Upper lobe of right lung (tissue), 1 donor: Measurements from ENCODE around the gene CDK5R1. TPM values are rescaled to one million over a fixed set of nuclear protein-coding genes. Genes with fewer than 3 reads are reported as not detected.

Source experiments
- ATAC-seq: fragments of 200-7000 bp; cut with Tn5 transposase; one replicate; pipeline ENCODE4 v1.9.1; 2020; ENCODE audit warnings: mild to moderate bottlenecking, moderate library complexity
- DNase-seq: peaks from one replicate; pipeline ENCODE4 v3.0.0-alpha.2; 2020
- H3K27ac ChIP-seq: fragments of 200-600 bp; one replicate; pipeline ENCODE4 v1.8.0; 2022
- H3K27me3 ChIP-seq: fragments of 200-600 bp; one replicate; pipeline ENCODE4 v1.8.0; 2022; ENCODE audit warnings: mild to moderate bottlenecking
- H3K36me3 ChIP-seq: fragments of 200-600 bp; one replicate; pipeline ENCODE4 v1.8.0; 2022
- H3K4me1 ChIP-seq: fragments of 200-600 bp; one replicate; pipeline ENCODE4 v1.8.0; 2022
- H3K4me3 ChIP-seq: fragments of 200-600 bp; one replicate; pipeline ENCODE4 v1.8.0; 2022; ENCODE audit warnings: mild to moderate bottlenecking
- H3K9me3 ChIP-seq: fragments of 200-600 bp; one replicate; pipeline ENCODE4 v1.8.0; 2022
- intact Hi-C: fragments of 100-400 bp; cut with DNase I; formaldehyde crosslinking; loops from one replicate; pipeline ENCODE4 v1.11.0; 2022
- total RNA-seq: library from RNA; stranded (reverse); fragmentation: NEBNext Ultra II Directional; extraction: Animal tissue kit (Norgen Biotek cat#: 25700); gene quantifications from one replicate; pipeline ENCODE4 v1.2.1, GENCODE V29; 2021
- TF ChIP-seq, protein P1 (sequence below): fragments of 200-600 bp; IDR thresholded peaks from one replicate; pipeline ENCODE4 v1.8.0; 2022; ENCODE audit warnings: antibody characterized with exemption
- donor health status: DM: no; HTN: yes; CAD: no; lungs with severe emphysema.

The CDK5R1 gene
- total RNA-seq, 1 donor from 2014 or later: 1.6 TPM

DNA sequence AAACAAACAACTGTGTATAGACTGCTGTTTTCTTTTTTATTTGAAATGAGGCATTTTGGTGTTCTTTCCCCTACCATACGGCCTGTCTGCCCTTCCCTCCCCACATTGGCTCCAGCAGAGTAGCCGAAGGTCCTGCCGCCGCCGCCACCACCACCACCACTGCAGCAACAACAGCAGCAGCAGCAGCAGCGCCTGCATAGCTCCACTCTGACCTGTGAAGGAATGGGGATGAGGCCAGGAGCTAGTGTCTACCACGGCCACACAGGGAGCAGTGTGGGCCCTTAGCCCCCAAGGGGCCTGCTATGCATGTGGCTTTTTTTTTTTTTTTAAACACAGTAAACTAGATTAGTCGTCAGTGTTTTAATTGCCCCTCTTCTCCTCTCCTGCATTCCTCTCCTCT, 5.6 kb upstream of the CDK5R1 start:
- Histone ChIP-seq H3K4me1 (peaks cover 10% of the 10 kb centered on the region), H3K4me3 (no peak overlapping the region), H3K36me3 (peaks cover 68% of the 10 kb centered on the region), H3K9me3 (no peaks in the 10 kb centered on the region), H3K27ac (no peak overlapping the region), H3K27me3 (no peaks in the 10 kb centered on the region)
- intact Hi-C loops: no loop called here
- peak; percentile 25 for DNase-seq
- TF ChIP-seq, protein P1, sequence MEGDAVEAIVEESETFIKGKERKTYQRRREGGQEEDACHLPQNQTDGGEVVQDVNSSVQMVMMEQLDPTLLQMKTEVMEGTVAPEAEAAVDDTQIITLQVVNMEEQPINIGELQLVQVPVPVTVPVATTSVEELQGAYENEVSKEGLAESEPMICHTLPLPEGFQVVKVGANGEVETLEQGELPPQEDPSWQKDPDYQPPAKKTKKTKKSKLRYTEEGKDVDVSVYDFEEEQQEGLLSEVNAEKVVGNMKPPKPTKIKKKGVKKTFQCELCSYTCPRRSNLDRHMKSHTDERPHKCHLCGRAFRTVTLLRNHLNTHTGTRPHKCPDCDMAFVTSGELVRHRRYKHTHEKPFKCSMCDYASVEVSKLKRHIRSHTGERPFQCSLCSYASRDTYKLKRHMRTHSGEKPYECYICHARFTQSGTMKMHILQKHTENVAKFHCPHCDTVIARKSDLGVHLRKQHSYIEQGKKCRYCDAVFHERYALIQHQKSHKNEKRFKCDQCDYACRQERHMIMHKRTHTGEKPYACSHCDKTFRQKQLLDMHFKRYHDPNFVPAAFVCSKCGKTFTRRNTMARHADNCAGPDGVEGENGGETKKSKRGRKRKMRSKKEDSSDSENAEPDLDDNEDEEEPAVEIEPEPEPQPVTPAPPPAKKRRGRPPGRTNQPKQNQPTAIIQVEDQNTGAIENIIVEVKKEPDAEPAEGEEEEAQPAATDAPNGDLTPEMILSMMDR: no peak
- ATAC-seq: no peak

DNA sequence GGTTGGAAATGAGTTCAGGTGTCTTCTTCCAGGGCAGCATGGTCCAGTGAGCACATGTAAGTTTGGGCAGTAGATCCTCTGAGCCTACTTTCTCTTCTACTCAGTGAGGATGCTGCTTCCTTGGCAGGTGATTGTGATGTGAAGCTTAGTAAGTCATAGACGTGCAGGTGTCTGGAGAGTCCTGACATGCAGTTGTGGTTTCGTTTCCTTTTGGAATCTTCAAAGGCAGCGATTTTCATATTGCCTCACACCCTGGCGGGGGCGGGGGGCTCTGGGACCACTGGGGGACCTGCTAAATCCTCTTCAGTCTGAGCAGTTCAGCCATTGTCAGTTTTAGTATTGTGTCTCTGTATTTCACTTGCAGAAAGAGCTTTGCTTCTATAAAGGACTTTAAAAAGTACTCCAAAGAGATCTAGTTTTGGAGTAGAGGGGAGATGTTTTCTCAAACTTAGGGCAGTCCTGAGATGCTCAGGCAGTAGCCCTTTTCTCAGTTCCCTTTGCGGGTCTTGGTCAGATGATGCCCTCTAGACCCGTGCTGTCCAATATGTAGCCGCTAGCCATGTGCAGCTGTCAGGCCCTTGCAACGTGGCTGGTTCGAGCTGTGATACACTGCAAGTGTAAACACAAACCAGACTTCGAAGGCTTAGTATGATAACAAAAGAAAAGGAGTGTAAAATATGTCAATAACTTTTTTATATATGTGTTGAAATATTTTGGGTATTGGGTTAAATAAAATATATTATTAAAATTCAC, 4.0 kb upstream of the CDK5R1 start:
- TF ChIP-seq, protein P1: no peak
- H3K4me3 ChIP-seq: no peak overlapping the region
- peaks cover 15% of the 10 kb centered on the region for H3K4me1 ChIP-seq
- ATAC-seq (no peak), DNase-seq (peak; percentile 21)
- intact Hi-C loops: no loop called here
- H3K27me3 ChIP-seq: no peaks in the 10 kb centered on the region
- H3K27ac ChIP-seq: peak overlapping the region; percentile 24
- peaks cover 53% of the 10 kb centered on the region for H3K36me3 ChIP-seq
- no peaks in the 10 kb centered on the region for H3K9me3 ChIP-seq

DNA sequence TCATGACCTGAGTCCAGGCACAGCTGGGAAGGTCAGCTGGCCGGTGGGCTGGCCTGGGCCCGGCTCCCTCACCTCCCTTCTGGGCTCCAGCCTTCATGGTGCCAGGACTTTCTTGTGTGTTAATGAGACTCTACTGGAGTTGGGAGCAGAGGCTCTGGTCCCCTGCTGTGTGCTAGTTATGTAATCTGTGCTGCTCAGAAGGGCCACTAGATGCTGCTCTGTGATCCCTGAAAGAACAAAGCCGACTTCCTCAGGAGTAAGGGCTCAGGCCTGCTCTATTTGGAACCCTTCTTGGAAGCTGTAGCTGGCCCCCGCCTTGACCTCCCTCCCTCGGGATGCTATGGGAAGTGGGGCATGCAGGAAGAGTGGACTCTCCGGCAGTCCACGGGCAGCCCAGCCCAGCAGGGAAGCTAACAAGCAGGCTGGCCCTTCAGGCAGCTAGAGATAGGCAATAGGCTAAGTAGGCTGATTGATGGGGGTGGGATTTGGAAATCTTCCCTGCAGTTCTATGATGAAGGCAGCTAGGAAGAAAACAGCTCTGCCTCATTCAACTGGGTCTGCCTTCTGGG, 3.3 kb upstream of the CDK5R1 start:
- H3K4me1 ChIP-seq: peaks cover 17% of the 10 kb centered on the region
- H3K36me3 ChIP-seq: peaks cover 45% of the 10 kb centered on the region
- DNase-seq: peak; percentile 60
- peak; percentile 59 for ATAC-seq
- H3K4me3 ChIP-seq: no peak overlapping the region
- no peaks in the 10 kb centered on the region for H3K27me3 ChIP-seq
- TF ChIP-seq, protein P1: peak; percentile 56
- H3K9me3 ChIP-seq: no peaks in the 10 kb centered on the region
- peak overlapping the region; percentile 24 for H3K27ac ChIP-seq
- intact Hi-C loops: no loop called here

DNA sequence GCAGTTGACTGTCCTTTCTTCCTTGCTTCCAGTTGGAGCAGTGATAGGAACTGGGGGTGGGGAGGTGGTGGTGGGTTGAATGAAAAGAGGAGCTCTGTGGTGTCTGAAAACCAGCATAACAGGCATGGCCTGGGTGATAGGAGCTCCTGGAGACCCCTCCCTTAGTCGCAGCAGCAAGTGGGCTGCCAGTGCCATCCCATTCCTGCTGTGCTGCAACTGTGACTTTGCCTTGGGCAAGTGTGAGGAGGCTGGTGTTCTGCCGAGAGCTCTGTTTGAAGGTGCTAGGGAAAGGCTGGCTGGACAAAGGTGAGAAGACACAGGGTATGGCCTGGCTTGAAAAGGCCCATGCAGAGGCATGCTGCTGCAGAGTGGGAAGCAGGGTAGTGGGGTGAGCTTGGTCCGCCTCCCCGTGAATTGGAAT, 2.7 kb upstream of the CDK5R1 start:
- no peaks in the 10 kb centered on the region for H3K27me3 ChIP-seq
- intact Hi-C loops: no loop called here
- DNase-seq (peak; percentile 47), ATAC-seq (no peak)
- no peak overlapping the region for H3K4me3 ChIP-seq
- H3K9me3 ChIP-seq: no peaks in the 10 kb centered on the region
- TF ChIP-seq, protein P1: no peak
- H3K4me1 ChIP-seq: peaks cover 17% of the 10 kb centered on the region
- peaks cover 40% of the 10 kb centered on the region for H3K36me3 ChIP-seq
- no peak overlapping the region for H3K27ac ChIP-seq

DNA sequence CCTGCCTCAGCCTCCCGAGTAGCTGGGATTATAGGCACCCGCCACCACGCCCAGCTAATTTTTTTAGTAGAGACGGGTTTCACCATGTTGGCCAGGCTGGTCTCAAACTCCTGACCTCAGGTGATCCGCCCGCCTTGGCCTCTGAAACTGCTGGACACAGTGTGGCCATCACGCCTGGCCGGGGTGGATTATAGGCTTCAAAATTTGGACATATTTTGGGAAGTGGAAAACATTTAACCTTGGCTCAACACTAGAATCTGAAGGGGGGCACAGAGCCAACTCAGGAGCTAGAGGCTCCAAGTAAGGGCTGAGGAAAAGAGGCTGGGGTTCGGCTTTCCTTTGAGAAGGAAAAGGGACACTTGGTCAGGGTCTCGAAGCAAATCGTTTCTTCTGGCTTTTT, 2.2 kb upstream of the CDK5R1 start:
- H3K4me1 ChIP-seq: peaks cover 17% of the 10 kb centered on the region
- peaks cover 34% of the 10 kb centered on the region for H3K36me3 ChIP-seq
- H3K27me3 ChIP-seq: no peaks in the 10 kb centered on the region
- TF ChIP-seq, protein P1: no peak
- H3K9me3 ChIP-seq: no peaks in the 10 kb centered on the region
- H3K4me3 ChIP-seq: no peak overlapping the region
- no peak for ATAC-seq
- intact Hi-C loops: no loop called here
- H3K27ac ChIP-seq: no peak overlapping the region
- DNase-seq: peak; percentile 39
